Measurements from ENCODE around the gene GRIN2A.

Gene GRIN2A

DNA sequence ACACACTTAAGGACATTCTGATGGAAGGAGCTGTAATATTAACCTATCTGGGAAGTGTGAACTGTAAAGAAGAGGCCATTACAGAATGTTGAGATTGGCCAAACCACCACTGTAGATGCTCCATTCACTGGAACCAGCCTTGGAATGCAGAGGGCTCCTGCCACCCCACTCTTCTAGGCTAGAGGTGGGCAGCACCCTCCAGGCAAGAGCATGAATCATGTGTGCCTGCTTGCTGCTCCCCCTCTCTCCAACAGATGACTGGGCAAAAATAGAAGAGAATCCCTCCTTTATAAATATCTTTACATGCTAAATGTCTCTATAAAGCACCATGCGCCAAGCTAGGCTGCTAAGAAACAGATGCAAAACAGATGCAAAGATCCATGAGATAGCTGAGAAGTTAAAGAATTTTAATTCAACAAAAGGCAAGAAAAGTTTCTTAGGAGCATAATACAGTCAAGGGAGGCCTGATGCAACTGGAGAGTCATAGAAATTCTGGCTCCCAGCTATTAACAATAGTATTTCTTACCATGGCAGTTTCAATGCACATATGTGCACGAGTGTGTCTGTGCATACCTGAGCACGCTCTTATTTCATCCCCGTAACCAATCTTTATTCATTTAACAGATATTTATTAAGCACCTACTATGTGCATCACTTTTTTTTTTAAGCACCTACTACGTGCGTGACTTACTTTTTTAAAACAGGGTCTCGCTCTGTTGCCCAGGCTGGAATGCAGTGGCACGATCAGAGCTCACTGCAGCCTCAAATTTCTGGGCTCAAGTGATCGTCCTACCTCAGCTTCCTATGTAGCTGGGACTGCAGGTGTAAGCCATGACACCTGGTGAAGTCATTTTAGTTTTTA is 53.6 kb downstream of the GRIN2A start:
- DNase-seq: no peak

DNA sequence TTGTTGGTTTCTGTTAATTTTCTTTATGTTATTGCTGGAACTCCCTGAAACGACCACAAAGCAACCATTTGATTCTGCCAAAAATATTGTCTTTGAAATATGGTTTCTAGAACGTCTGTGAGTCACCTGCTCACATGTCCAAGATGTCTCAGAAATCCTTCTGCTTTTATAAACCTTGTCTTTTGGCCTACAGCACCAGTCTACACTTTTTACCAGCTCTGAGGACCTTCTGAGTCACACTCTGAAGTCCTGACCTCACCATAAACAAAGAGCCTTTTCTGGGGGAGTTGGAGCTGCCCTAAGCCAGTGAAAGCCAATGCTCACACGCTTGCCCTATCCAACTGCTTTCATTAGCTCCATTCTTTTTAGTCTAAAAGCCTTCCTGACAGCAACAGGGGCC is 55.5 kb downstream of the GRIN2A start:
- DNase-seq: no peak

DNA sequence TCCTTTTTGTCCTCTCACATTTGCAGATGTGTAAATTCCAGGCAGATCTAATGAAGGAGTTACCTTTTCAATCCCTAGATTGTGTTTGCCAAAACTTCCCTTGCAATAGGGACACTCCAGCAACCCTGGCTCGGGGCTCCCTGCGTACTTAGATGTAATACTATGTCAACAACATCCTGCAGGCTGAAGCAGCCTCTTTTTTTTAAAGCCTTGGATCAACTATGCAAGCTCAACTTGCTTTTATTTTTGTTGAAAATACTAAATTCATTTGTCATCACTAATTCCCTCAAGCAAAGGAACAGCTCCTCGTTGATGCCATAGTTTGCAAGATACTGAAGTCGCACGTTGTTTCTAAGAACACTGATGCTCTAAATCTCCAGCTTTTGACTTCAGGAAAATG is 59.1 kb downstream of the GRIN2A start:
- DNase-seq: no peak

DNA sequence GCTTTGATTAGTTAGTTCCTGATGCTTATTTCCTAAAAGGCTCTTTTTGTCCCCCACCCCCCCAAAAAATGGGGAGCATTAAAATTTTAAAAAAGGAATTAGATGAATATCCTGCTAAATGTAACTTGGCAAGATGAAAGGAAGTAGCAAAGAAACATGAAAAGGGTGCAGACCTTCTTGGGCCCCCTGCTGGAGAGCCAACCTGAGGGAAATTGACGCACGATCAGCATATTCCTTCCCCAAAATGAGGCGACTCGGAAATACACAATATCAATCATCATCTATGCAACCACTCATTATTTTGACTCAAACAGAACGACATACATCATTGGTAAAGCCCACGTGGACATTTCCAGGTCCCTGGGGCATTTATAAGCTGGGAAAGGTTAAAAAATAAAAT is 59.7 kb downstream of the GRIN2A start:
- DNase-seq: no peak

DNA sequence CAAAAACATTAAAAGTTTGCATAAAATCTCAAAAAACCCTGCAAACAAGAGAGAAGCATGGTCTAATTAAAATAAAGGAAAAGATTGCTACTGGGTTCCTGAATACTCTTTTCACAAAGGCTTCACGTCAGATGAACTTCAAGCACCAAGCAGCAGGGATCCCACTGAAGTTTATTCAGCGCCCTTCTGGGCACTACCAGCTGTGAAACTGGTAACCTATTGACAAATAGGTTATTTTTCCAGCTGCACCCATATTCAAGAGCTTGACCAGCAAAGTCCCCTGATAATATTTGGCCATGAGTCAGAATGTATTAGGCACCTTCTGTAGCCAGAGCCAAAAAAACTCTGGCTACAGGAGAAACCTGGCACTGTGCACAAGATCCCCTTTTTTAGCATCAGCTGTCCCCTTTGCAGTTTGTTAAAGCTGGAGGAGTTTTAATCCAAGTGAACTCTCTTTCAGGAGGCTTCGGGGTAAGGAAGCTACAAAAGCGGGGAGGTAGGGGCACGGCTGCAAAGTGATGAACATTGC is 60.3 kb downstream of the GRIN2A start:
- no peak for DNase-seq

DNA sequence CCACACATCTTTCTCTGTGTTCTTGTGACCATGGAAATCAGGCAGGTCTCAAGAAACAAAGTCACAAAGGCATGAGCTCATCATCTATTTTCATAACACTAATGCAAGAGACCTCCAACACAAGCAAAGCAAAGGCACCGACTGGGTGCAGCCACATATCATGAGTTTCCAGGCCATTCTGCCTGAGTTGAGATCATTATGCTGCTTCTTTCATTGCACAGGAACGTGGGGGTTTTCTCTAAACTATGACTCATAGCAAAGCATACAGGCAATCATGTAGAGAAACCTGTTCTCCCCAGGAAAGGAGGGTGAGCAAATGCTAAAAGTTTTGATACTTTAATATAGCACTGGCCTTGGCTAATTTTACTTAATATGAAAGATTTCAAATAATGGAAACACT is 60.7 kb downstream of the GRIN2A start:
- DNase-seq: no peak

DNA sequence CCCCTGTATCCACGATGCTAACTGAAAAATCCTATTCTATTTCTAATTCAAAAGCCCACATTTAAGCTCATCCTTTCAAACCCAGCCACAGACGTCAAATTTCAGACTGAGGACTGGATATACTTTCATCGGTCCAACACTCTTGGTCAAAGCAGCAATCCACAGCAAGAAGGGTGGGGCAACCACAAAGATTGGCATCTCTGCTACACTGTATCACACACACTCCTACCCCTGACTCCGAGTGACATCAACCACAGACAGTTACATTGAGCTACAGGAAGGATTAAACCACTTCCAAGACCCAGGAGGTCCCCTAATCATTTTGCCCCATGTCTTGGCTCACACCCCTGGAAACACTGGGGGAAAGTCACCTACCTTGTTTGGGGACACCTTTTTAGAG is 61.3 kb downstream of the GRIN2A start:
- DNase-seq: no peak

DNA sequence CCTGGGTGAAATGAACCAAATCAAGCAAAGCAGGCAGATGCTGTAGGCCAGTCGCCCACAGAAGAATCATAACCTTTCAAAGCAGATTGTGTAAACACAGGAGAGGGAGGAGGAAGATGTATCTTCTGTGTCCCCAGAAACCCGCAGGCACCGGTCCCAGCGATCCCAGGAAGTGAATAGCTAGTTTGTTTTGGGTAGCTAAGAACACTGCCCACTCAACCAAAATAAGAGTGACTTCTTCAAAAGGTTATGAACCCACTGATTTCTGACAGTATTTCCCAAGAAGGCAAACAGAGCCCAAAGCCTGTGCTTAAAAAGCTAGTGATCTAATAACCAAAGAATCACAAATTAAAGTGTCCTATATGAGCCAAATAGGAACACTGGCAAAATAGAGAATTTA is 67.8 kb downstream of the GRIN2A start:
- DNase-seq: no peak

DNA sequence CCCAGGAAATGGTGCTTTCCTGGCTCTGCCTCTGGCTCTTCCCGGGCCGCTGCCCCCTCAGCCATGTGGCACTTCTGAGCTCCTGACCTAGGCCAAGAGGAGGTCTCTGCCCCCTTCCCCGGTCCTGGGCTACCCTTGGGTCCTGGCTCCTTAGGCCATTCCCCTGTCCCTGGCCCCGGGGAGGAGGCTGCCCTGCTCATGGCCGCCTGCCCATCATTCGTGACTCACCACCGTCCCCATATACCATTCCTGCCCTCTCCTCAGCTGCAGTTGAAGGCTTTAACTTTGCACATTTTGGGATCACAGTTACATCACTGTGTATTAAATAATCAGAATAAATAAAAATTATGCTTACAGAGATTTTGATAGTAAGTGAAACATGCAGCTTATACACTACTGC is 69.0 kb downstream of the GRIN2A start:
- DNase-seq: no peak

DNA sequence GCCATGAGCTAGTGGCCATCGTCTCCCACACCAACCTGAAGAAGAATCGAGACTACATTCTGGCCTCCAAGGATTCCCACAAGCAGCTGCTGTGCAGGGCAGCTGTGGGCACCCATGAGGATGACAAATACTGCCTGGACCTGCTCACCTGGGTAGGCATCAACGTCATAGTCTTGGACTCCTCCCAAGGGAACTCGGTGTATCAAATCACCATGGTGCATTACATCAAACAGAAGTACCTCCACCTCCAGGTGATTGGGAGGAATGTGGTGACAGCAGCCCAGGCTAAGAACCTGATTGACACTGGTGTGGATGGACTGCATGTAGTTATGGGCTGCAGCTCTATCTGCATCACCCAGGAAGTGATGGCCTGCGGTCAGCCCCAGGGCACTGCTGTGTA is 70.2 kb downstream of the GRIN2A start:
- DNase-seq: no peak

DNA sequence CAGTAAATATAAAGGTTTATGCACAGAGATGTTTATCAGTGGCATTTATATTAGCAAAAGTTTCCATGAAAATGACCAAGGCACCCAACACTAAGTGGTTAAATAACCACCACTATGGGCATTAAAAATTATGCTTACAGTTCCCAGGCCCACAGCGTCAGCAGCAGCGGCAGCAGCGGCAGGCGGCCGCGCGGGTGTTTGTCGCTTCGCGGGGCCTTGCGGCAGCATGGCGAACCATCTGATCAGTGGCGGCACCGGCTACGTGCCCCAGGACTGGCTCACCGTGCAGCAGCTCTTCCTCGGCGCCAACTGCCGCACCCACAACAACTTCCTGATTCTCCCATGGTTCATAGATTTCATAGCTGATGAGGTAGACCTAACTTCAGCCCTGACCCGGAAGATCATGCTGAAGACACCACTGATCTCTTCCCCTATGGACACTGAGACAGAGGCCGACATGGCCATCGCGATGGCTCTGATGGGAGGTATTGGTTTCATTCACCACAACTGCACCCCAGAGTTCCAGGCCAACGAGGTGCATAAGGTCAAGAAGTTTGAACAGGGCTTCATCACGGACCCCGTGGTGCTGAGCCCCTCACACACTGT is 71.0 kb downstream of the GRIN2A start:
- DNase-seq: no peak

DNA sequence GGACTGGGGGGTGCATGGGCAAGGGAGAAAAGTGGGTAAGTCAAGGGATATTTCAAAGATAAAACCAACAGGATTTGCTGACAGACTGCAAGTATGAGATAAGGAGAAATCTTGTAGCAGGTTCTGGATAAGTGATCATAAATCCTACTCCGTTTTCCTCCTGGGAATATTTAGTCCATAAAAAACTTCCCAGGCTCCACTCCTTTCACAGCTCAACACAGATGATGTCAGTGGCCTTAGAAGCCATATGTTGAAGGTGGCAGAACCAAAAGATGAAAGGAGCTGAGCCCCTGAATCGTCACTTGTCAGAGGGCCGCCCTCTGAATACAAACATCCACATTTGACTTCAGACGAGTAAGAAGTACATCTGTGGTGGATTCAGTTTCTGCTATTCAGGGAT is 71.7 kb downstream of the GRIN2A start:
- DNase-seq: no peak

DNA sequence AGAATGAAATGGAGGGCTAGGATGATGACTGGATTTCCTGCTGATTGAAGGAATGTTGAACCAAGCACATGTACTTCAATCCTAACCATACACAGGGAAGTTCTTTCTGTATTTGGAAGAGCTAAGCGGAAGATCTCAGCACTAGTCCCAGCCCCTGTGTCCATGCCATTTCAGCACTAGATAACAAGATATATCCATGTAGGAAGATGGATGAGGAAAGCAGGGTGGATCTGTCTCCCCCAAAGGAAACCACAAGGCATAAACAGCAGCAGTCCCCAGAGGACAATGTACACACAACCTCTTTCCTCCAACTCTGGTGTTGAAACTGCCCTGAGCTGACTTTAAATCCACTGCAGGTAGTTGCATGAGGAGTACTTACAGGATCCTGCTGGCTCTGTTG is 75.1 kb downstream of the GRIN2A start:
- no peak for DNase-seq

DNA sequence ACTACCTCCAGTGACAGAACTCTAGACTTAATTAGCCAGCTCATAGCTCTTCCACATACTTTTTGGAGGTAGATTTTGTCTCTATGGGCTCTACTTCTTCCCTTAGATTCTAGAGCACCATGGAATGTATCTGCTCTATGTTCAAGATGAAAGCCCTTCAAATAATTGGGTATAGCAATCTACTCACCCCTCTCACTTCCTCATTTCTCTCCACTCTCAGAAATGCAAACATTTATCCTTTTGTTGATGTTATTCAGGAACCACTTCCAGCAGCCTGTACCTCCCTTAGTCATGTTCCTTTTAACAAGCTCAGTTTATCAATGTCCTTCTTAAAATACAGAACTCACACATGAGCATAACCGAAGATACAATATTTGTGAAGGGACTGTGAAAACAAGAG is 78.5 kb downstream of the GRIN2A start:
- no peak for DNase-seq

DNA sequence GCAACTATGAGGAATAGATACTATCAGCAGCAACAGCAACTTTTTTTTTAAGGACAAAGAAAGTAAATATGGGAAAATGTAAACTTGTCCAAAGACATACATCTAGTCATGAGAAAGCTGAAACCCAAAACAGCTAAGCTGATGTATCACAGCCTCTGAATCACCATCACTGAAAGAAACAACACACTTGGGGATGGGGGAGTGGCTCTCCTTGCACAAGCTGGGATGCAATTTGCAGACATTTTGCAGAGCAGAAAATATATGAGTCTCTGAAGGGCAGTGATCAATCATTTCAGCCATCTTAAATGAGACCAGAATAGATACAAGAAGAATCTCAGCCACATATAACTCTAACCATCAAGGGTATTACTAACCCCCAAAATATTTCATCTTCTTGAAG is 79.1 kb downstream of the GRIN2A start:
- DNase-seq: no peak

DNA sequence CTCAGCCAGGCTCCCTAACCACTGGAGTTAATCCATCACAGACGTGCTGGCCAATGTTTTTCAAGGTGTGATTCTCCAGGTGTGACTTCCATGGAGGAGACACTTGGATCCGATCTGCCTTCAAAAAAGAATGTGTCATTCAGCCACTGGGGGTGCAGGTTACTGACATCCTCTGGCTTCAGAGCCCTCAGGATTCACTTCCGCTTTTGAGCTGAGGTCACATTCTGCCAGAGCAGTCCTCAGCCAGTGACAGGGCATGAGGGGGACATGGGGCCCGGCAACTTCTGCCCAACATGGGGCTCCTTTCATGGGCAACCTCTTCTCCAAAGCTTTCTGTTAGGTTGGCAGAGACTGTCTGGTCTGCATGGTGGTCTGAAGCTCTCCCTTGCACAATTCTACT is 81.4 kb downstream of the GRIN2A start:
- no peak for DNase-seq

DNA sequence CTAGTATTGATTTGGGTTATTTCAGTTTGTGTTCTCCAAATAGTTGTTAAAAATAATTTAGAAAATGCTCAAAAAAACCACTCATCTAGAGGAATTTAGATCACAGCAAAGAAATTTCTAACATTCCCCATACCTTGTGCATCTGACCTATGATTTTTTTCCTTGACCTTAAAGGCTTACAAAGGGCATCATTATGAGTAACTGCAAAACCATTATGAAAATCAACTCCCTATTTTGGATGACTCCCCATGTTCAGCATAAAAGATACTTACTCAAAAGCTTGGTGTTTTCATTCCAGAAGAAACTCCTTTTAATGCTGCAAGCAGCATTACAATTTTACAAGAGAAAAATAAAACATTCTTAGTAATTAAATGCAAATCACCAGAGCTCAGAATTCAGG is 83.2 kb downstream of the GRIN2A start:
- no peak for DNase-seq

DNA sequence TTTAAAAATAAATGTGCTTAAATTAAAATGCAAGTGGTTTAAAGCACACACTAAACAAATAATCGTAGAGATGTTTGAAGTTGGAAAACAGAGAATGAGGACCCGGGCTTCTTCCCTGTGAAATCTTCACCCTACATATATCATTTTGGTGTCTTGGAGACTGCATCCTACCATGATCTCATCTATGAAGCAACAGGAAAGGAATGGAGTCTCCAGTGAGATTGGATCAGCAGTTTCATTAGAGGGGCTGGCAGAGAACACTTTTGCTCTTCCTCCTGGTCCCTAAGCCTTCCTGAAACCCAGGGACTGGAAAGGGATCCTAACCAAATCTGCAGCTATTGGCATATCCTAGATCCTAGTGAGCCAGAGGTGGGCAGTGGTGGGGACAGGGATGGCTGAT is 85.0 kb downstream of the GRIN2A start:
- DNase-seq: no peak

DNA sequence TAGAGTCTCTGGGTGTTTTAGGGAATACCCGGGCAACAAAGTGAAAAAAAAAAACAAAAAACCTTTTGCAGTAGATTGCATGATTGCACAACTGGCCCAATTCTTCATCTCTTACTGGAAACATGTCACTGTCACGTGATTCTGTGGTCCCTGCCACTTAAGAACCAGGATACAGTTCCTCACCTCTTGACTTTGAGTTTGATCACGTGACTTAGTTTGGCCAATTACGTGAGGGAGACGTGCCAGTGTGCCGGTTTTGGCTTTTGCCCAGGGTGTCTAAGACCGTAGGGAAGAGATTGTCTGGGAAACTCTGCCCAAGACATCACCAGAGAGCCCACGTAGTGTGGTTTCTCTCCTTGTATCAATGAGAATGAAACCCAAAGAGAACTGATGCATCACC is 88.7 kb downstream of the GRIN2A start:
- no peak for DNase-seq

DNA sequence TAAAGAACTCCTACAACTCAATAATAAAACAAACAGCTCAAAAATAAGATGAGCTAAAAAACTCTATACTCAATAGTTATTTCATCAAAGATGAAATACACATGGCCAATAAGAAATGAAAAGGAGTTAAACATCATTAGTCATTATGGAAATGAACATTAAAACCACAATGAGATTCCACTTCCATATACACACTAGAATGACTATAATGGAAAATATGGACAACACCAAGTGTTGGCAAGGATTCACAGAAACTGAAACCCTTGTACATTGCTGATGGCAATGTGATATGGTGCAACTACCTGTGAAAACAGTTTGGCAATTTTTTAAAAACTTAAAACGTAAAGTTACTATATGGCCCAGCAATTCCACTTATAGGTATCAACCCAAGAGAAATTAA is 91.4 kb downstream of the GRIN2A start:
- DNase-seq: no peak

DNA sequence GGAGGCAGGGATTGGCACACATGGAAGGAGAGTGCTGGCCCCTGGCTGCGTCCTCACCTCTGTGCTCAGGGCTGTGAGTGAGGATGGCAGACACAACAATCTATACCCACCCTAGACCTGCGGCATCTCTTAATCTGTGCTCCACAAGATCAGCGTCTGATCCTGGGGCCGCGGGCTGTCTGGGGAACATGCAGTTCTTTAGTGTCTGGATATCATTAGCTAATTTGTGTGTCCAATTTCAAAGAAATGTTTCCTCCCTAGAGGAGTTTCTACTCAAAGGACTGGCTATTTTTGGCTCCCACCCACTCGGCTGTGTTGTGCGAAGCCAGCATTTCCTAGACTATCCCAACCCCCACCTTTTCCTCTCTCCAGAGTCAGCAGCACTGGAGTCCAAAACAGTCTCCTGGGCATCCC is 93.8 kb downstream of the GRIN2A start:
- no peak for DNase-seq

DNA sequence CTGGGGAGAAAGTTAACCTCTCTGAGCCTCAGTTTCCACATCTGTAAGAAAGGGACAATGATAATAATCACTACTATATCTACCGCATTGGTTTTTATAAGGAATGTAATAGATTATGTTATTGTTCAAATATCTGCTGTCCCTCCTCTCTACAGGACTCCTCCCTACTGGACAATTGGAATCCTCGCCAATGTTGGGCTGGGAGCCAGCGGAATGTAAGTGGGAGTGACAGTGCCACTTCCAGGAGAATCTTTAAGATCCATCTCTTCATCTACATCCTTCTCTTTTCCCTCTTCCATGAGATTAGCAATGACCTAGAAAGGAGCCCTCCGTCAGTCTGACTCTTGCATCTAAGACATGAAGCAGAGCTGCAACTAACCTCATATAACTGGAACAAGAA is 95.1 kb downstream of the GRIN2A start:
- no peak for DNase-seq

DNA sequence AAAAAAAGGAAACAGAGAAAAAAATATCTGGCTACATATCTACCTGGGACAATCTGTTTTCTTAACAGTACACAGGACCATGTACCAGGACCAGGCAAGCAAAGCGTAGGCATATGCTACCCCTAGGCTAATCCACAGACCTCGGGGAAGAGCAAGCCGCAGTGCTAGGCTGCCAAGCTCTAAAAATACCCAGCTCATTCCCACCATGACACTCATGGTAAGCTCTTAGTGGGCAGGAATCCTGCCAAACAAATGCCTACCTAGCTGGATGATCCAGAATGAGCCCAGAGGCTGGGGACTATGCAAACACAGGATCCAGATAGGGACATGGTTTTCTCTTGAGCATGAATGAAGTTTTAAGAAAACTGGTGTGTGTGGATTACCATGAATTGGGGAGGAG is 95.6 kb downstream of the GRIN2A start:
- no peak for DNase-seq

DNA sequence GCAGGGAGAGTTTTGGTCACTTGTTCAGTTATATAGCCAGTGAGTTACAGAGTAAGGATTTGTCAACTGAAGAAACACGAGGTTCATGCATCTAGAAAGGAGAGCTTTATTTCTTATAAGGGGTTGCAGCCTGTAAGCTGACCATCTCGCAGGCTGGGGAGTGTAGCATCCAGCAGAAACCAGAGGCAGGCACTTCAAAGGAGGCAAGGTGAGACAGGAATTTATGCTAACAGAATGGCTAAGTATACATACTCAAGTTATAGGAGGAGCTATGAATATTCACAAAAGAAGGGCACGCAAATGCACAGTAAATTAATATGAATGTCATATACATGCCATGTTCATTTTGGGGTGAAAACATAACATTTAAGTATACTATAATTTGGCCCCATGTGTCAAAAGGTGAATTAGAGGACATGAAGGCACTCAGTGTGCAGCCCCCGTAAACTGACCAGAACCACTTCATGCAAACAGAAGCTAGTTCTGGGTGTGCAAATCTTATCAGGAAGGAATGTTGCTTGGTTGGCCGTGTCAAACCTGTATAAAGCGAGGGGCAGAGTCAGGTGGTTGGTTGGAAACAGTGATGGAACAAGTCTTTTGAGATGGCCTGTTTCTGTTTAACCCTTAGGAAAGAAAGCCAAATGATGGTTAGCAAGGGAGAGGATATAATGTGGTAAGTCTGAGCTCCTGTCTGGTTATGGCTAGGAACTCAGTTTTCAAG is 97.0 kb downstream of the GRIN2A start:
- DNase-seq: no peak
